ENCODE data around the gene USH1C.

Gene USH1C

GRCh38 chr11:17504330-17505107 lies 39.7 kb downstream of the USH1C start:
- peak; percentile 72 to 80 for DNase-seq (ENCODE audit: low read depth in 2 of 2)

- no peak for DNase-seq (ENCODE audit: low read depth in 2 of 2)
Measured at GRCh38 chr11:17502630-17503029, 41.6 kb downstream of the USH1C start.

- no peak for DNase-seq (ENCODE audit: low read depth in 2 of 2)
Measured at GRCh38 chr11:17500673-17501072, 43.5 kb downstream of the USH1C start.

GRCh38 chr11:17498475-17498874 lies 45.7 kb downstream of the USH1C start:
- DNase-seq (ENCODE audit: low read depth in 2 of 2) = no peak

GRCh38 chr11:17498058-17498457 lies 46.2 kb downstream of the USH1C start:
- DNase-seq (ENCODE audit: low read depth in 2 of 2) = no peak

- DNase-seq (ENCODE audit: low read depth in 2 of 2) = no peak
Measured at GRCh38 chr11:17496406-17496805, 47.8 kb downstream of the USH1C start.

GRCh38 chr11:17494019-17494418 lies 50.2 kb downstream of the USH1C start:
- no peak for DNase-seq (ENCODE audit: low read depth in 2 of 2)

GRCh38 chr11:17490938-17491337 lies 53.3 kb downstream of the USH1C start:
- no peak for DNase-seq (ENCODE audit: low read depth in 2 of 2)

GRCh38 chr11:17490232-17490631 lies 54.0 kb downstream of the USH1C start:
- DNase-seq (ENCODE audit: low read depth in 2 of 2) = no peak

- DNase-seq (ENCODE audit: low read depth in 2 of 2) = no peak
Measured at GRCh38 chr11:17489751-17490150, 54.5 kb downstream of the USH1C start.

GRCh38 chr11:17488563-17488962 lies 55.7 kb downstream of the USH1C start:
- DNase-seq (ENCODE audit: low read depth in 2 of 2) = no peak

- no peak for DNase-seq (ENCODE audit: low read depth in 2 of 2)
Measured at GRCh38 chr11:17486646-17487045, 57.6 kb downstream of the USH1C start.

GRCh38 chr11:17483505-17483904 lies 60.7 kb downstream of the USH1C start:
- DNase-seq (ENCODE audit: low read depth in 2 of 2) = no peak

- DNase-seq (ENCODE audit: low read depth in 2 of 2) = no peak
Measured at GRCh38 chr11:17481905-17482304, 62.3 kb downstream of the USH1C start.

- DNase-seq (ENCODE audit: low read depth in 2 of 2) = no peak
Measured at GRCh38 chr11:17479284-17480214, 64.7 kb downstream of the USH1C start.

- no peak for DNase-seq (ENCODE audit: low read depth in 2 of 2)
Measured at GRCh38 chr11:17478070-17478469, 66.1 kb downstream of the USH1C start.

- no peak for DNase-seq (ENCODE audit: low read depth in 2 of 2)
Measured at GRCh38 chr11:17477361-17477760, 66.9 kb downstream of the USH1C start.

GRCh38 chr11:17477084-17477333 lies 67.2 kb downstream of the USH1C start:
- DNase-seq (ENCODE audit: low read depth in 2 of 2) = no peak

- DNase-seq (ENCODE audit: low read depth in 2 of 2) = no peak
Measured at GRCh38 chr11:17476317-17477083, 67.7 kb downstream of the USH1C start, which contains the start of gene ABCC8. Gene ABCC8 (minus strand): TSS chr11:17476845. CDS start chr11:17476776, 69 bp downstream.

- no peak for DNase-seq (ENCODE audit: low read depth in 2 of 2)
Measured at GRCh38 chr11:17475666-17476316, 68.4 kb downstream of the USH1C start.

- no peak for DNase-seq (ENCODE audit: low read depth in 2 of 2)
Measured at GRCh38 chr11:17473071-17473744, 71.0 kb downstream of the USH1C start.
